ENCODE data around the gene POLE. TPM values are rescaled to one million over a fixed set of nuclear protein-coding genes. Genes with fewer than 3 reads are reported as not detected.
A peak's percentile ranks its signal among the peaks of the same experiment; 100 is the strongest.

POLE gene
- total RNA-seq, 1 donor from 2014 or later, result 44.7 TPM

- Mint-ChIP-seq H3K36me3 (ENCODE audit: low read depth) (no peaks in the 10 kb centered on the region), H3K27me3 (ENCODE audit: low read depth) (no peaks in the 10 kb centered on the region), H3K9me3 (ENCODE audit: low read depth) (no peaks in the 10 kb centered on the region), H3K4me1 (ENCODE audit: low read depth) (peaks cover 35% of the 10 kb centered on the region), H3K27ac (ENCODE audit: unreplicated experiment) (peak overlapping the region; percentile 18), H3K4me3 (ENCODE audit: unreplicated experiment) (no peak overlapping the region)
- no peak for DNase-seq (ENCODE audit: low spot score)
- TF ChIP-seq CTCF (IDR thresholded peaks at IDR 0.05), result no peak
These were observed 3.0 kb upstream of the POLE start for GRCh38 chr12:132690112-132690511.

- TF ChIP-seq CTCF (IDR thresholded peaks at IDR 0.05), result no peak
- no peak overlapping the region for H3K27ac Mint-ChIP-seq (ENCODE audit: unreplicated experiment)
- DNase-seq (ENCODE audit: low spot score), result no peak
- no peaks in the 10 kb centered on the region for H3K9me3 Mint-ChIP-seq (ENCODE audit: low read depth)
- no peaks in the 10 kb centered on the region for H3K27me3 Mint-ChIP-seq (ENCODE audit: low read depth)
- H3K4me1 Mint-ChIP-seq (ENCODE audit: low read depth), result peaks cover 36% of the 10 kb centered on the region
- H3K4me3 Mint-ChIP-seq (ENCODE audit: unreplicated experiment), result peak overlapping the region; percentile 49
- no peaks in the 10 kb centered on the region for H3K36me3 Mint-ChIP-seq (ENCODE audit: low read depth)
These were observed 2.1 kb upstream of the POLE start for GRCh38 chr12:132689227-132689626.

GRCh38 chr12:132686825-132687210 is 324 bp downstream of the POLE start:
- Mint-ChIP-seq H3K27ac (ENCODE audit: unreplicated experiment) (no peak overlapping the region), H3K4me1 (ENCODE audit: low read depth) (peaks cover 35% of the 10 kb centered on the region), H3K36me3 (ENCODE audit: low read depth) (no peaks in the 10 kb centered on the region), H3K9me3 (ENCODE audit: low read depth) (no peaks in the 10 kb centered on the region), H3K27me3 (ENCODE audit: low read depth) (no peaks in the 10 kb centered on the region), H3K4me3 (ENCODE audit: unreplicated experiment) (peak overlapping the region; percentile 69)
- no peak for TF ChIP-seq CTCF (IDR thresholded peaks at IDR 0.05)
- DNase-seq (ENCODE audit: low spot score), result no peak

GRCh38 chr12:132685400-132685799 is 1.7 kb downstream of the POLE start:
- no peaks in the 10 kb centered on the region for H3K27me3 Mint-ChIP-seq (ENCODE audit: low read depth)
- no peak overlapping the region for H3K27ac Mint-ChIP-seq (ENCODE audit: unreplicated experiment)
- no peak for DNase-seq (ENCODE audit: low spot score)
- no peak for TF ChIP-seq CTCF (IDR thresholded peaks at IDR 0.05)
- no peaks in the 10 kb centered on the region for H3K9me3 Mint-ChIP-seq (ENCODE audit: low read depth)
- H3K4me3 Mint-ChIP-seq (ENCODE audit: unreplicated experiment), result peak overlapping the region; percentile 58
- peaks cover 23% of the 10 kb centered on the region for H3K4me1 Mint-ChIP-seq (ENCODE audit: low read depth)
- H3K36me3 Mint-ChIP-seq (ENCODE audit: low read depth), result no peaks in the 10 kb centered on the region

GRCh38 chr12:132677492-132677891 is 9.7 kb downstream of the POLE start:
- H3K4me3 Mint-ChIP-seq (ENCODE audit: unreplicated experiment), result no peak overlapping the region
- H3K27ac Mint-ChIP-seq (ENCODE audit: unreplicated experiment), result no peak overlapping the region
- H3K9me3 Mint-ChIP-seq (ENCODE audit: low read depth), result no peaks in the 10 kb centered on the region
- H3K4me1 Mint-ChIP-seq (ENCODE audit: low read depth), result no peaks in the 10 kb centered on the region
- DNase-seq (ENCODE audit: low spot score), result no peak
- H3K27me3 Mint-ChIP-seq (ENCODE audit: low read depth), result no peaks in the 10 kb centered on the region
- peaks cover 18% of the 10 kb centered on the region for H3K36me3 Mint-ChIP-seq (ENCODE audit: low read depth)
- TF ChIP-seq CTCF (IDR thresholded peaks at IDR 0.05), result no peak

All from chondrocyte (in vitro differentiated cells).